Coronary artery (tissue), 2 donors: ENCODE results near the gene PLCL1.
A peak's percentile ranks its signal among the peaks of the same experiment; 100 is the strongest.

Source experiments
- DNase-seq: peaks from one replicate; pipeline ENCODE4 v3.0.0-alpha.2; 2017; ENCODE audit warnings: low spot score
- H3K27ac ChIP-seq, 2 donors: fragments of 200-600 bp; sonication (generic); one replicate each; pipeline ENCODE4 v1.5.1; 2016 to 2019
- H3K4me3 ChIP-seq: fragments of 200-600 bp; sonication (generic); 2 replicates; pipeline ENCODE4 v1.5.1; 2016; ENCODE audit warnings: mild to moderate bottlenecking, moderate library complexity
- CTCF ChIP-seq: fragments of 200-600 bp; sonication (generic); IDR thresholded peaks from one replicate; pipeline ENCODE4 v1.5.1; 2019; ENCODE audit warnings: antibody characterized with exemption

The PLCL1 gene

GRCh38 chr2:198044777-198045176, 240.4 kb downstream of the PLCL1 start:
- Histone ChIP-seq H3K4me3 (no peak overlapping the region), H3K27ac (no peak overlapping the region)
- DNase-seq: no peak
- no peak for TF ChIP-seq CTCF

GRCh38 chr2:198045227-198045626, 240.8 kb downstream of the PLCL1 start:
- TF ChIP-seq CTCF: no peak
- DNase-seq: no peak
- H3K4me3 ChIP-seq: no peak overlapping the region
- no peak overlapping the region for H3K27ac ChIP-seq

GRCh38 chr2:198052741-198053140, 248.3 kb downstream of the PLCL1 start:
- Histone ChIP-seq H3K4me3 (no peak overlapping the region), H3K27ac (peak overlapping the region in 1 of 2 donors; percentile 3)
- no peak for TF ChIP-seq CTCF
- no peak for DNase-seq

GRCh38 chr2:198053148-198053547, 248.8 kb downstream of the PLCL1 start:
- Histone ChIP-seq H3K27ac (peak overlapping the region in 1 of 2 donors; percentile 3), H3K4me3 (no peak overlapping the region)
- no peak for DNase-seq
- no peak for TF ChIP-seq CTCF

GRCh38 chr2:198053776-198054175, 249.4 kb downstream of the PLCL1 start:
- H3K4me3 ChIP-seq: no peak overlapping the region
- no peak for DNase-seq
- no peak for TF ChIP-seq CTCF
- no peak overlapping the region for H3K27ac ChIP-seq

GRCh38 chr2:198054299-198054698, 249.9 kb downstream of the PLCL1 start:
- no peak for DNase-seq
- Histone ChIP-seq H3K27ac (no peak overlapping the region), H3K4me3 (no peak overlapping the region)
- TF ChIP-seq CTCF: no peak

GRCh38 chr2:198055716-198056115, 251.3 kb downstream of the PLCL1 start:
- no peak for DNase-seq
- TF ChIP-seq CTCF: no peak
- Histone ChIP-seq H3K4me3 (no peak overlapping the region), H3K27ac (no peak overlapping the region)
